ENCODE results near the gene ZNF445.
"Not testable (repeated sequence)": the region's sequence is repeated elsewhere in the genome, so short reads cannot be mapped to it uniquely, and the experiment has no call there.

The ZNF445 gene

DNA sequence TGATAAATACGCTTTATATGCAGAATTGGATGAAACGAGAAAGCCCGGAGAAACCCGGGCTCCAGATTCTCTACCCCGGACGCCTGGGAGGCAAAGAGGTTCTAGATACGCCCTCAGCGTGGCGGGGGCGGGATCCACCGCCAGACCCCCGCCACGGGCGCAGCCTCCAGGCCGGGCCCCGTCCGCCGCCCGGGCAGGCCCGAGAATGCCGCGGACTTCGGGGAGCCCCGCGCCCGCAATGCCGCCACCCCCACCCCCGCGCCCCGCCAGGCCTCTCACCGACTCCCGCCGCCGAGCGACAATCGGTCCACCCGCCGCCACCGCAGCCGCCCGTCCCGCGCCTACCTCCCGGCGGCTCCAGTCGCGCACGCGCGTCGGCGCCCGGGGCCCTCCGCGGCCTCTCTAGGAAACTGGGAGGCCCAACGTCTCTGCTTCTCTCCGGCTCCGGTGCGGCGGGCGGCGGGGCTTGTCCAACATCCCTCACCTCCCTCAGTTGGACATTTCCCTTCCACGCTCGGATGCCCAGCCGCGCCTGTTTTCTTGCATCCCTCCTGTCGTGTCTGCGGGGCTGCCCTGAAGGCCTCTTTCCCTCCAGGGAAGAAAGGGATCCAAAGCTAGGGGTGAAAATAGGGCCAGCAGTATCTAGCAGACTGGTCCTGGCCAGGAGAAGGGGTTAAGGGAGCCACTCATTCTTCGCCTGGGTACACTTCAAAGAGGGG, at the start of gene ZNF445:
Gene ZNF445, minus strand, starts transcription at position 359 of the 719 bp plus-strand sequence. CDS start 22,121 bp downstream, outside the sequence.
- peak; percentile 76 for DNase-seq

DNA sequence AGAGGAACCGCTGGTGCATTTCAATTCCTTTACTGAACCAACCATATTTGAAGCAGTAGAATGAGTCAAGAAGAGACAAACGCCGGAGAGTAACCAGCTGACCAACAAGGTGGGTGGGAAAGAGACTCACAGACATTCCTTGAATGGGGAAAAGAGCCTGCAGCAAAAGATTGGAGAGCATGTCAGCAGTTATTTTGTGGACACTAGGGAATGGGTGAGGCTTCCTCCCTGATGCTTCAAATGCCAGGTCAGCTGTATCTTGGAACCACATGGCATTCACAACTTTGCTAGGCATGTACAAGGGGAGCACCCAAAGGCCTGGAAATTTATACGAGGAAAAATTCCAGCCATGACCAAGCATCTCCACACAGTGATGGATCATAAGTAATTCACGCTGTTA, 47.6 kb upstream of the ZNF445 start:
- DNase-seq = no peak

- no peak for DNase-seq
Measured at GRCh38 chr3:44522494-44522933, 45.0 kb upstream of the ZNF445 start.

DNA sequence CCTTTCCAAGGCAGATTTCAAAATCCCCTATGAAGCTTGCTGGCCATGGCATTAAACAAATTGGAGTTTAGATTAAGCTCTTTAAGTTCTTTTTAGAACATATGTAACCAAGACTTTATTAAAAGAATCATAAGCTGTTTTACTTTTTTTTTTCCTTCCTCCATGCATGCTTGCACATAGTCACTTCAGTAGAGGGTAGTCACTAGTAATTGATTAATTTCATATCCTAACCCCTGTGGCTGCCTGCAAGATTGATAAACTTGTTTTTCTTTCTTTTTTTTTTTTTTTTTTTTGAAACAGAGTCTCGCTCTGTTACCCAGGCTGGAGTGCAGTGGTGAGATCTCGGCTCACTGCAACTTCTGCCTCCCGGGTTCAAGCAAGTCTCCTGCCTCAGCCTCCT, 44.3 kb upstream of the ZNF445 start:
- DNase-seq = no peak

GRCh38 chr3:44518782-44519156, 41.3 kb upstream of the ZNF445 start:
- DNase-seq = no peak

DNA sequence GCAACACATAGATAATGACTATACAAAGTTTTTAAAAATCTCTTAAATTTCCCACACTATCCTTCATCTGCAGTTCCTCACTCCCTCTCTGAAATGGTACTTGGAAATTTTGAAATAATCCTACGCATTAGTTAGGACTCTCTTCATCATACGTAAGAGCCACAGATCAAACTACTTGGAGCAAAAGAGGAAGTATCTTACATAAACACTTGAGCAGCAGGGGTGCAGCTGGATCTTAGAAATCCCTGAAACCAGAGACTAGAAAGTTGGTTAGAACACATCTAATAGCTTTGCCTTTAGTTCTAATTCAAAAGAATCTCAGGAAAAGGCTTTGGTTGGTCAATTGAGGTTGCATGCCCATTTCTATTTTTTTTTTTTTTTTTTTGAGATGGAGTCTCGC, 38.8 kb upstream of the ZNF445 start:
- DNase-seq = no peak

GRCh38 chr3:44513513-44513912, 36.0 kb upstream of the ZNF445 start:
- no peak for DNase-seq

GRCh38 chr3:44511238-44511566, 33.7 kb upstream of the ZNF445 start:
- peak; percentile 4 for DNase-seq

GRCh38 chr3:44510000-44510368, 32.5 kb upstream of the ZNF445 start:
- DNase-seq = peak; percentile 17

GRCh38 chr3:44509393-44509921, 32.0 kb upstream of the ZNF445 start:
- DNase-seq = peak; percentile 1

GRCh38 chr3:44506961-44507360, 29.5 kb upstream of the ZNF445 start:
- DNase-seq = no peak

DNA sequence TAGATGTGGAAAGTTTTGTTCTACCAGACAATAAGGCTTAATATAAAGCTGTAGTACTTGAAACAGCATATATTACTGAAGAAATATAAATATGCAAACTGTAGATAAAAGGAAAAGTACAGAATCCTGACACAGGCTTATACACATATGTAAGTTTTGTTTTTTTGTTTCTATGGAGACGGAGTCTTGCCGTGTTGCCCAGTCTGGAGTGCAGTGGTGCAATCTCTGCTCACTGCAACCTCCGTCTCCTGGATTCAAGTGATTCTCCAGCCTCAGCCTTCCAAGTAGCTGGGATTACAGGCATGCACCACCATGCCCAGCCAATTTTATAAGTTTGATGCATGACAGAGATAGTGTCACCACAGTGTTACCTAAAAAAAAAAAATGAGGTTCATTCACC, 29.1 kb upstream of the ZNF445 start:
- DNase-seq = no peak

DNA sequence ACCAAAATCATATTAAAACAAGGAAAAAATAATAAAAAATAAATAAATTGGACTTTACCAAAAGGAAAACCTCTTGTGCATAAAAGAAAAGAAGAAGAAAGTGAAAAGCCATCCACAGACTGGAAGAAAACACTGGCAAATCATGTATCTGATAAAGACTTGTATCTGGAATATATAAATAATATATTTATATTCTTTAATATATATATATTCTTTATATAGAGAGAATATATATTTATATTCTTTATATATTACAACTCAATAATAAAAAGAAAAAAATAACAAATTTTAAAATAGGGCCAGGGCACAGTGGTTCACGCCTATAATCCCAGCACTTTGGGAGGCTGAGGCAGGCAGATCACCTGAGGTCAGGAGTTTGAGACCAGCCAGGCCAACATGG, 27.1 kb upstream of the ZNF445 start:
- no peak for DNase-seq

GRCh38 chr3:44503178-44503577, 25.7 kb upstream of the ZNF445 start:
- DNase-seq = not testable (repeated sequence)

- no peak for DNase-seq
Measured at GRCh38 chr3:44501971-44502370, 24.5 kb upstream of the ZNF445 start.

- not testable (repeated sequence) for DNase-seq
Measured at GRCh38 chr3:44499899-44500168, 22.4 kb upstream of the ZNF445 start.

DNA sequence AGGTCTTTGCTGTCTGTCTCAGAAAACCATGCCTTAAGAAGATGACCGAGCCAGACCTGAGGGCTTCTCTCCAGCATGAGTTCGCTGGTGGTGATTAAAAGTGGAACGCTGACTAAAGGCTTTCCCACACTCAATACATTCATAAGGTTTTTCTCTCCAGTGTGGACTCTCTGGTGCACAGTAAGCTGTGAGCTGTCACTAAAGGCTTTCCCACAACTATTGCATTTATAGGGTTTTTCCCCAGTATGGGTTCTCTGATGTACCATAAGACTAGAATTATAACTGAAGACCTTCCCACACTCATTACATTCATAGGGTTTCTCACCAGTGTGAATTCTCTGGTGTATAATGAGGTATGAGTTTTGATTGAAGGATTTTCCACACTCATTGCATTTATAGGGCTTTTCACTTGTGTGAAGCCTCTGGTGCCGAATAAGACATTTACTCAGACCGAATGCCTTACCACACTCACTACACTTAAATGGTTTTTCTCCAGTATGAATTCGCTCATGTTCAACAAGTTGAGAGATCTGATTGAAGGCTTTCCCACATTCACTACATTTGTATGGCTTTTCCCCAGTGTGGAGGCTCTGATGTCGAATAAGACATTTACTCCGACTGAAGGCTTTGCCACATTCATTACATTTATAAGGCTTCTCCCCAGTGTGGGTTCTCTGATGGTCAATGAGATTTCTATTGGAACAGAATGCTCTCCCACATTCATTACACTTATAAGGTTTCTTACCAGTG, 21.9 kb upstream of the ZNF445 start:
- DNase-seq = no peak

GRCh38 chr3:44495636-44496415, 18.4 kb upstream of the ZNF445 start:
- no peak for DNase-seq

DNA sequence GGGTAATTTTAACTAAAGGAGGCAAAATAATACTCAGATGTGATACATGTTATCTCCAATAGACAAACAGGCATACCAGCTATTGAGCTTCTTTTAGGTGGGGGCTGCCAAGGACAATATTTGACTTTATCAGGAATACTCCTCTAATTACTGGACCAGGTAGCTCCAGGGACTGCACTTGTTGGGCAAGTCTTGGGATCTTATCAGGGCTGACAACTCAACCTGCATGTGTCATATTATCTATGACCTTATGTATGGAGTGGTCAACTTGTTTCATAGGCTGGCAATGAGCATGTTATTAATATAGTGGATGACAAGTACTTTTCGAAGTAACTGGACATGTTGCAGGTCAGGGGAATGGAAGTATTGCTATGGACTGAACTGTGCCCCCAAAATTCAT, 15.0 kb upstream of the ZNF445 start:
- no peak for DNase-seq

DNA sequence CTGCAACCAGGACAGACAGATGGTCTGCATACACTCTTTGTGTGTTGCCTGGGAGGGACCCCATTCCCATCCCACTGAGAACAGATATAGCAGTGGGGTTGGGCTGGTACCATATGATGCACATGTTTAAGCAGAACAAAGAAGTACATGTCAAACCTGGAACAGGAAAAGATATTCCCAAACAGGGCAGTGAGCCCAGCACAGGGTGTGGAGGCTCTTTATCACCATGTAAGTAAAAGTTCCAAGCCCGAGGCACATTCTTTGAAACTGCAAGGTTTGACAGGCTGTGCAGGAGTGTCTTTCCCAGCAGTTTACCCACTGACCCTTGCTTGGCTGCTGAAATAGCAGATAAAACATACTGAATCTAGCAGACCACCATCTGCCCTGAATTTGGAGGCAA, 5.3 kb upstream of the ZNF445 start:
- no peak for DNase-seq

DNA sequence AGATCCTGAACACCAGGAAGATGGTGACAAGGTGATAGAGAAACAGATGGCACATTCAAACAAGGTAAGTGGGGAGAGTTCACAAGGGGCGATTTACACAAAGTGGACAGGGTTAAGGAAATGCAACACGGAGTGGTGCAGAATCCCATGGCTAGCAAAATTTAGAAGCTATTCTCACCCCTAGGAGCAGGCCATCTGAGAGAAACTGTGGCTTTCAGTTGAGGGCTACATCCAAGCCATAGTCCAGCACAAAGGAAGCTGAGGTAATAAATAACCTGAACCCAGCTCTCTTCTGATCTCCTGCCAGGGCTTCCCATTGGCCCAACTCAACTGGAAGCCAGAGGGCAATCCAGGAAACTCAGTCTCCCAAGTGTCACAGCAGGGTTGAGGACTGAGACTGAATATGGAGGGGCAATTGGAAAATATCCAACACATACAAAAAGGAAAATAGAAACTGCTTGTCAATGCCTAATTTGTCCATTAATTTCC, 1.2 kb upstream of the ZNF445 start:
- DNase-seq = no peak

DNA sequence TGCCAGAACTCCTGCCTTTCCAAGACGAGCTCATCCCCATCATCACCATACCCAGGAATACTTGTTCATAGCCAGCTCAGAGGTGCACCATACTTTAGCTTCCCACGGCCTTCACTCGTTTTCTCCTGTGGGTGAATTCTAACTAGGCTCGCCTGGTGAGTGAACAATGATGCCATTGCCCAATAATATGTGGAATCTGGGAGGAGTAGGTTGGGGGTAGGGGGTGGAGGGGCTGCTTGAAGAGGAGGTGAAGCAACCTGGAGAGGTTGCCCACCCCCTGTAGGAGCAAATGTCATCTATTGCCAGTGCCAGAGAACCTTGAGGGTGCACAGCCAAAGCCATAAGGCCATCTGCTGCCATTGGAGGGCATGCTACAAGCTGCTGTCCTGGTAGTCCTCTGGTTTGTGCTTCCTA, 592 bp upstream of the ZNF445 start:
- no peak for DNase-seq

- no peak for DNase-seq
Measured at GRCh38 chr3:44476963-44477311, 533 bp downstream of the ZNF445 start.

- peak; percentile 48 for DNase-seq
Measured at GRCh38 chr3:44476181-44476611, 1.3 kb downstream of the ZNF445 start.

Data from EL (cell line).